ENCODE measurements around the gene TXNIP. TPM values are rescaled to one million over a fixed set of nuclear protein-coding genes. Genes with fewer than 3 reads are reported as not detected.

The TXNIP gene
- total and polyA plus RNA-seq, 2 of the 4 experiments (the other 2 are of a cell fraction): 36.4 to 77.2 TPM

DNA sequence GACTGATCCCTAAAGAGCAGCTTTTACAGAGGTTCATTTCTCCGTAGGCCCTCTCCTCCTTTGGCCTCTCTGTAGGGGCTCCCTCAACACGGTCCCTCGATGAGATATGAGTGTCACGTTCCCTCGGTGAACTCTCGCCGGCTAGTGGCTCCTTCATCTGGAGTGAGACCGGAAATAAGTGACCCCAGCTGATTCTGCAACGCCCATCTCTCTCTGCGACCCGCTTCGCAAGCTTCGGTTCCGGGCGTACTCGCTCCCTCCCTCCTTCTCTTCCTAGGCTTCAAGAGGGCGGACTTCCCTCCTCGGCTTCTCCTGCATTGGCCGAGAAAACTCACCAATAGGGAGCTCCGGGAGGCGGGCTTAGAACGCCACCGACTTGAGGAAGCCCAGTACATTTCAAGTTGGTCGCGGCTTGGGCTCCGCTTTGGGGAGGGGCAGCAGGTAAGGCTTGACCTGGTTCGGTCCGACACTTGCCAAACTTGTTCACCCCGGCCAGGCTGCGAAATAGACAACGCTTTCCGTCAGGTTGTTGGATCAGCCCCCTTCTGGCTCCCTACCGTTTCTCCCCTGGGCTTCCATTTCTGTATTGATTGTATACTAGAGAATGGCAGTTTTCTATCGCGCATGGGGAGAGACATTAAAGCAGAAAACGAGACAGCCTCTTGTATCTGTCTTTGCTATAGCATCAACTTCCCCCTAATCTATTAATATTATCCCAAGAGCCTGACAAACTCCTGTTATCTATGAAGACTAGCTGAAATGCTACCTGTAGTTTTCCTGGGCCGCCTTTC, 31.9 kb downstream of the TXNIP start, which contains the start of the genes ANKRD34A and POLR3GL:
Gene ANKRD34A, minus strand, starts transcription at position 248 of the 791 bp plus-strand sequence. CDS start 2,816 bp downstream, outside the sequence.
Gene POLR3GL, plus strand, starts transcription at position 363 of the 791 bp plus-strand sequence. CDS start 10,176 bp downstream, outside the sequence.
- ChIA-PET POLR2A (ENCODE audit: unreplicated experiment) (interaction anchor here (0.6 to 1.1 kb wide), 2 partner anchors 37 to 41 kb away, joined by 3 to 4 read pairs; partner anchors contain the start of gene RBM8A), CTCF (interaction anchor here (0.8 to 2.2 kb wide), 4 partner anchors 13 to 73 kb away, joined by 3 to 18 read pairs (median 4); partner anchors contain the start of gene RBM8A)
- H3K4me2 ChIP-seq (ENCODE audit: low read depth, low read length): peak within 1 kb of the TSS; percentile 88
- no peaks in the 10 kb centered on the region for H3K27me3 ChIP-seq (ENCODE audit: control insufficient read depth, insufficient read depth, low read length)
- H2AFZ ChIP-seq (replicated peaks; ENCODE audit: low read length, poor library complexity): peak within 1 kb of the TSS; percentile 92
- peak within 1 kb of the TSS; percentile 86 for H3K56ac ChIP-seq (ENCODE audit: extremely low read depth, insufficient read depth, low read length)
- intact Hi-C loops (cut with micrococcal nuclease): loop anchor here (1.0 to 2.0 kb wide), 3 partner anchors 13 to 38 kb away; partner anchors contain the start of genes RBM8A and TXNIP
- peaks cover 2% of the 10 kb centered on the region for H3K9me3 ChIP-seq (ENCODE audit: control insufficient read depth, insufficient read depth, low read length)
- H2BK20ac ChIP-seq (ENCODE audit: low read depth, low read length): peak within 1 kb of the TSS; percentile 41; the same call in 1 of the 2 replicates
- ATAC-seq (ENCODE audit: low read depth): peak; percentile 86
- peak within 1 kb of the TSS; percentile 46 for H3K18ac ChIP-seq (ENCODE audit: low read depth, low read length)
- no TSS peak for BruUV-seq (replicated peaks)
- TF ChIP-seq, protein P1, sequence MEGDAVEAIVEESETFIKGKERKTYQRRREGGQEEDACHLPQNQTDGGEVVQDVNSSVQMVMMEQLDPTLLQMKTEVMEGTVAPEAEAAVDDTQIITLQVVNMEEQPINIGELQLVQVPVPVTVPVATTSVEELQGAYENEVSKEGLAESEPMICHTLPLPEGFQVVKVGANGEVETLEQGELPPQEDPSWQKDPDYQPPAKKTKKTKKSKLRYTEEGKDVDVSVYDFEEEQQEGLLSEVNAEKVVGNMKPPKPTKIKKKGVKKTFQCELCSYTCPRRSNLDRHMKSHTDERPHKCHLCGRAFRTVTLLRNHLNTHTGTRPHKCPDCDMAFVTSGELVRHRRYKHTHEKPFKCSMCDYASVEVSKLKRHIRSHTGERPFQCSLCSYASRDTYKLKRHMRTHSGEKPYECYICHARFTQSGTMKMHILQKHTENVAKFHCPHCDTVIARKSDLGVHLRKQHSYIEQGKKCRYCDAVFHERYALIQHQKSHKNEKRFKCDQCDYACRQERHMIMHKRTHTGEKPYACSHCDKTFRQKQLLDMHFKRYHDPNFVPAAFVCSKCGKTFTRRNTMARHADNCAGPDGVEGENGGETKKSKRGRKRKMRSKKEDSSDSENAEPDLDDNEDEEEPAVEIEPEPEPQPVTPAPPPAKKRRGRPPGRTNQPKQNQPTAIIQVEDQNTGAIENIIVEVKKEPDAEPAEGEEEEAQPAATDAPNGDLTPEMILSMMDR (conservative IDR thresholded peaks at IDR 0.05; ENCODE audit: low read depth, low read length): no peak
- TF ChIP-seq MAZ (IDR thresholded peaks at IDR 0.05; ENCODE audit: borderline replicate concordance, low read depth, low read length): peak; percentile 61; the same call in 1 of the 2 replicates
- H2BK120ac ChIP-seq (ENCODE audit: low read depth, low read length): peak within 1 kb of the TSS; percentile 80
- peak within 1 kb of the TSS; percentile 92 for H2AK5ac ChIP-seq (ENCODE audit: low read depth, low read length)
- H2BK15ac ChIP-seq (ENCODE audit: low read depth, low read length): peak within 1 kb of the TSS; percentile 62; the same call in 1 of the 3 replicates
- no peaks in the 10 kb centered on the region for H4K20me1 ChIP-seq (ENCODE audit: insufficient read depth, low read length)
- in situ Hi-C loops (cut with MboI; ENCODE audit: low sequenced_read_pairs): loop anchor here (5.0 kb wide), 1 partner anchor 47 kb away; the partner anchor contains the start of gene PEX11B
- 2% methylated on average over 11 of the region's 37 CpGs; no CpG with 5 or more reads in 1 of the 2 experiments for WGBS, 2 experiments (ENCODE audit: extremely low coverage in 2 of 2, insufficient read length in 1 of 2)
- H4K91ac ChIP-seq (ENCODE audit: insufficient read depth, low read depth, low read length): peak within 1 kb of the TSS; percentile 81
- peak within 1 kb of the TSS; percentile 76 for H3K27ac ChIP-seq (ENCODE audit: insufficient read depth, low read length)
- H3K9ac ChIP-seq (ENCODE audit: low read depth, low read length): peak within 1 kb of the TSS; percentile 83
- peaks cover 10% of the 10 kb centered on the region for H3K9me1 ChIP-seq (ENCODE audit: insufficient read depth, low read length)
- H2AK9ac ChIP-seq (replicated peaks; ENCODE audit: low read depth, low read length, poor library complexity): peak within 1 kb of the TSS; percentile 45
- H3K23ac ChIP-seq (ENCODE audit: low read depth, low read length): peak within 1 kb of the TSS; percentile 96
- peak within 1 kb of the TSS; percentile 93 for H3K4ac ChIP-seq (ENCODE audit: low read depth, low read length)
- H3K79me1 ChIP-seq (ENCODE audit: low read depth in 1 of 2, low read length in 2 of 2): peaks cover 0 to 44% of the 10 kb centered on the region in 2 experiments; a peak in 3 of 4 replicates
- H3K36me3 ChIP-seq (ENCODE audit: control insufficient read depth, insufficient read depth, low read length): no peaks in the 10 kb centered on the region
- dilution Hi-C loops (cut with HindIII; ENCODE audit: low sequenced_read_pairs, unreplicated experiment): no loop called here
- H4K8ac ChIP-seq (ENCODE audit: low read depth in 2 of 2, low read length in 2 of 2): peak within 1 kb of the TSS; percentile 79 to 95
- DNase-seq: peak; percentile 89
- H4K5ac ChIP-seq (ENCODE audit: low read depth, low read length): peak within 1 kb of the TSS; percentile 82
- H3K14ac ChIP-seq (replicated peaks; ENCODE audit: low read depth, low read length): peak within 1 kb of the TSS; percentile 98
- H3K4me3 ChIP-seq (ENCODE audit: insufficient read depth, low read depth, low read length): peak within 1 kb of the TSS; percentile 61
- H2BK5ac ChIP-seq (ENCODE audit: low read depth, low read length, poor library complexity, severe bottlenecking): peak within 1 kb of the TSS; percentile 75
- H3K4me1 ChIP-seq (ENCODE audit: control insufficient read depth, insufficient read depth, low read length): peaks cover 28% of the 10 kb centered on the region
